OCI-LY7 (cell line): Measurements from ENCODE around the gene GALNTL6.

Experiments
- EZH2phosphoT487 ChIP-seq: fragments of 200-600 bp; sonication (generic); IDR thresholded peaks from 2 replicates; pipeline ENCODE4 v1.6.1; 2018; ENCODE audit warnings: low read depth, borderline replicate concordance, mild to moderate bottlenecking, mixed run types, antibody characterized with exemption, low read length, moderate library complexity, mixed read lengths
- TF ChIP-seq, protein P1 (sequence below): fragments of 200-600 bp; sonication (generic); conservative IDR thresholded peaks from 2 replicates; pipeline ENCODE4 v1.5.1; 2014; ENCODE audit warnings: mild to moderate bottlenecking, antibody characterized with exemption, low read length, moderate library complexity, mixed read lengths

DNA sequence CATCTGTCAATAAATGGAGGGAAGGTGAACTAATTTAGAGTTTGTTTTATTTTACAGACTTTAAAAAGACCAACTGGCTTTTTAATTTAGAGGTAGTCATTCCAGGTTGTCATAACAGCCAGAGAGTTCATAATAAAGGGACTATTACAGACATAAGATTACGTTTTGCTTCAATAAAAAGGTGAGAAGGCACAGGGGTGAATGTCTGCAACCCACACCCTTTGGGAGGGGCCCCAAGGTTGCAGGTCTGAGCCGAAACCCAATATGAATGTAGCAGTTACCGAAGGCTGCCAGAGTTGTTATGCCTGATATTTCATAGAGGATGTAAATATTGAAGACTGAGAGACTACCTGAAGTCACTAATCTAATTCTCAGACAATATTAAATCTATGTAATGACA is 1025.7 kb downstream of the GALNTL6 start:
- TF ChIP-seq, protein P1, sequence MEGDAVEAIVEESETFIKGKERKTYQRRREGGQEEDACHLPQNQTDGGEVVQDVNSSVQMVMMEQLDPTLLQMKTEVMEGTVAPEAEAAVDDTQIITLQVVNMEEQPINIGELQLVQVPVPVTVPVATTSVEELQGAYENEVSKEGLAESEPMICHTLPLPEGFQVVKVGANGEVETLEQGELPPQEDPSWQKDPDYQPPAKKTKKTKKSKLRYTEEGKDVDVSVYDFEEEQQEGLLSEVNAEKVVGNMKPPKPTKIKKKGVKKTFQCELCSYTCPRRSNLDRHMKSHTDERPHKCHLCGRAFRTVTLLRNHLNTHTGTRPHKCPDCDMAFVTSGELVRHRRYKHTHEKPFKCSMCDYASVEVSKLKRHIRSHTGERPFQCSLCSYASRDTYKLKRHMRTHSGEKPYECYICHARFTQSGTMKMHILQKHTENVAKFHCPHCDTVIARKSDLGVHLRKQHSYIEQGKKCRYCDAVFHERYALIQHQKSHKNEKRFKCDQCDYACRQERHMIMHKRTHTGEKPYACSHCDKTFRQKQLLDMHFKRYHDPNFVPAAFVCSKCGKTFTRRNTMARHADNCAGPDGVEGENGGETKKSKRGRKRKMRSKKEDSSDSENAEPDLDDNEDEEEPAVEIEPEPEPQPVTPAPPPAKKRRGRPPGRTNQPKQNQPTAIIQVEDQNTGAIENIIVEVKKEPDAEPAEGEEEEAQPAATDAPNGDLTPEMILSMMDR: no peak
- TF ChIP-seq EZH2phosphoT487: no peak
